KMS-11 (cell line): ENCODE data around the gene INO80B.
"Not testable (repeated sequence)": the region's sequence is repeated elsewhere in the genome, so short reads cannot be mapped to it uniquely, and the experiment has no call there.

ENCODE experiments used
- H2AFZ ChIP-seq: fragments of 200-600 bp; sonication (generic); 2 replicates; pipeline ENCODE4 v1.6.1; 2016; ENCODE audit warnings: antibody characterized with exemption, mixed run types, low read depth
- H3K27ac ChIP-seq: fragments of 200-600 bp; sonication (generic); 2 replicates; pipeline ENCODE4 v1.6.1; 2016; ENCODE audit warnings: mild to moderate bottlenecking, mixed run types
- H3K27me3 ChIP-seq: fragments of 200-600 bp; sonication (generic); 2 replicates; pipeline ENCODE4 v1.6.1; 2017; ENCODE audit warnings: mild to moderate bottlenecking, low read depth, mixed run types, moderate library complexity; ENCODE audit not compliant: insufficient read depth
- H3K36me3 ChIP-seq: fragments of 200-600 bp; sonication (generic); 2 replicates; pipeline ENCODE4 v1.6.1; 2017; ENCODE audit warnings: mild to moderate bottlenecking, mixed run types; ENCODE audit not compliant: insufficient read depth
- H3K4me1 ChIP-seq: fragments of 200-600 bp; sonication (generic); 2 replicates; pipeline ENCODE4 v1.6.1; 2016; ENCODE audit warnings: mild to moderate bottlenecking, low read depth, mixed run types; ENCODE audit not compliant: poor library complexity, severe bottlenecking
- H3K4me2 ChIP-seq: fragments of 200-600 bp; sonication (generic); 2 replicates; pipeline ENCODE4 v1.7.0; 2016; ENCODE audit warnings: mild to moderate bottlenecking, mixed run types
- H3K4me3 ChIP-seq: fragments of 200-600 bp; sonication (generic); IDR thresholded peaks from 2 replicates; pipeline ENCODE4 v1.6.1; 2017; ENCODE audit warnings: low read depth, low read length, mixed read lengths; ENCODE audit not compliant: insufficient read depth
- H3K79me2 ChIP-seq: fragments of 200-600 bp; sonication (generic); 2 replicates; pipeline ENCODE4 v1.6.1; 2016; ENCODE audit warnings: low read depth, mixed run types; ENCODE audit not compliant: insufficient read depth
- H3K9ac ChIP-seq: fragments of 200-600 bp; sonication (generic); 2 replicates; pipeline ENCODE4 v1.6.1; 2016; ENCODE audit warnings: mild to moderate bottlenecking, mixed run types
- H4K20me1 ChIP-seq: fragments of 200-600 bp; sonication (generic); 2 replicates; pipeline ENCODE4 v1.6.1; 2016; ENCODE audit warnings: mild to moderate bottlenecking, mixed run types; ENCODE audit not compliant: insufficient read depth
- CTCF ChIP-seq: fragments of 200-600 bp; sonication (generic); conservative IDR thresholded peaks from 2 replicates; pipeline ENCODE4 v1.6.1; 2017; ENCODE audit warnings: low read depth, mild to moderate bottlenecking, antibody characterized with exemption, low read length, moderate library complexity, mixed read lengths

INO80B gene

GRCh38 chr2:74457129-74457548 lies 2.3 kb downstream of the INO80B start:
- H2AFZ ChIP-seq = peak overlapping the region; percentile 56; the same call in 1 of the 2 replicates

GRCh38 chr2:74457549-74458131 lies 2.8 kb downstream of the INO80B start:
- Histone ChIP-seq H3K4me1 (peaks cover 27% of the 10 kb centered on the region), H3K4me2 (peak overlapping the region; percentile 89), H3K27me3 (no peaks in the 10 kb centered on the region), H3K9ac (peak overlapping the region; percentile 80), H3K4me3 (peak overlapping the region; percentile 84), H3K36me3 (no peaks in the 10 kb centered on the region), H3K27ac (peak overlapping the region; percentile 89), H3K79me2 (peaks cover 14% of the 10 kb centered on the region; the same call in 1 of the 2 replicates), H2AFZ (peak overlapping the region; percentile 94; the same call in 1 of the 2 replicates), H4K20me1 (no peaks in the 10 kb centered on the region)
- no peak for TF ChIP-seq CTCF

More at GRCh38 chr2:74457129-74457548, 2.3 kb downstream of the INO80B start:
- Histone ChIP-seq H3K4me1 (peaks cover 31% of the 10 kb centered on the region), H3K27me3 (no peaks in the 10 kb centered on the region), H4K20me1 (no peaks in the 10 kb centered on the region), H3K27ac (peak overlapping the region; percentile 89), H3K9ac (0 out of 2 replicates have a peak overlapping the region, but pooled peaks have one; percentile 80), H3K4me3 (peak overlapping the region; percentile 81), H3K4me2 (peak overlapping the region; percentile 99), H3K79me2 (peaks cover 14% of the 10 kb centered on the region; the same call in 1 of the 2 replicates), H3K36me3 (no peaks in the 10 kb centered on the region)
- TF ChIP-seq CTCF = no peak

GRCh38 chr2:74458132-74458937 lies 3.4 kb downstream of the INO80B start, which contains the start of gene WBP1:
Gene WBP1 (plus strand): TSS chr2:74458438. CDS start chr2:74458603, 165 bp downstream.
- Histone ChIP-seq H3K4me3 (peak within 1 kb of the TSS; percentile 84), H3K36me3 (no peaks in the 10 kb centered on the region), H3K27ac (peak within 1 kb of the TSS; percentile 89), H3K9ac (peak within 1 kb of the TSS; percentile 80), H3K4me2 (peak within 1 kb of the TSS; percentile 99), H3K79me2 (peaks cover 18% of the 10 kb centered on the region; the same call in 1 of the 2 replicates), H3K27me3 (no peaks in the 10 kb centered on the region), H3K4me1 (peaks cover 25% of the 10 kb centered on the region), H2AFZ (peak within 1 kb of the TSS; percentile 94; the same call in 1 of the 2 replicates), H4K20me1 (no peaks in the 10 kb centered on the region)
- TF ChIP-seq CTCF = no peak

- Histone ChIP-seq H3K4me2 (peak overlapping the region; percentile 85), H3K79me2 (peaks cover 22% of the 10 kb centered on the region), H2AFZ (no peak overlapping the region), H3K36me3 (no peaks in the 10 kb centered on the region), H3K27me3 (no peaks in the 10 kb centered on the region), H3K4me1 (peaks cover 27% of the 10 kb centered on the region), H4K20me1 (no peaks in the 10 kb centered on the region), H3K27ac (peak overlapping the region; percentile 27; the same call in 1 of the 2 replicates), H3K4me3 (peak overlapping the region; percentile 6), H3K9ac (peak overlapping the region; percentile 43; the same call in 1 of the 2 replicates)
- no peak for TF ChIP-seq CTCF
Measured at GRCh38 chr2:74458938-74459363, 4.1 kb downstream of the INO80B start.

- not testable (repeated sequence) for H3K27me3 ChIP-seq, H2AFZ ChIP-seq, H4K20me1 ChIP-seq, H3K9ac ChIP-seq, H3K36me3 ChIP-seq, H3K4me3 ChIP-seq, H3K27ac ChIP-seq
- peak overlapping the region; percentile 85; the same call in 1 of the 2 replicates for H3K4me2 ChIP-seq
- H3K79me2 ChIP-seq = peaks cover 29% of the 10 kb centered on the region
- H3K4me1 ChIP-seq = peaks cover 26% of the 10 kb centered on the region
Measured at GRCh38 chr2:74459503-74460118, 4.7 kb downstream of the INO80B start.

GRCh38 chr2:74460187-74460586 lies 5.3 kb downstream of the INO80B start:
- H4K20me1 ChIP-seq, H2AFZ ChIP-seq, H3K4me3 ChIP-seq, H3K36me3 ChIP-seq, H3K9ac ChIP-seq, H3K4me2 ChIP-seq, H3K27ac ChIP-seq, H3K27me3 ChIP-seq: not testable (repeated sequence)
- Histone ChIP-seq H3K4me1 (peaks cover 26% of the 10 kb centered on the region), H3K79me2 (peaks cover 31% of the 10 kb centered on the region)
